Amniotic epithelial cell (primary cell): ENCODE data around the gene GNAI1.

Source experiments
- DNase-seq: peaks from one replicate; pipeline ENCODE4 v3.0.0-alpha.2; 2010; ENCODE audit warnings: low read depth

GNAI1 gene

GRCh38 chr7:80213814-80214213 is 79.2 kb downstream of the GNAI1 start:
- DNase-seq = no peak

GRCh38 chr7:80215734-80216133 is 81.1 kb downstream of the GNAI1 start:
- DNase-seq = no peak

GRCh38 chr7:80216996-80217842 is 82.6 kb downstream of the GNAI1 start:
- no peak for DNase-seq

GRCh38 chr7:80218723-80219122 is 84.1 kb downstream of the GNAI1 start:
- DNase-seq = peak; percentile 84

GRCh38 chr7:80220022-80220634 is 85.5 kb downstream of the GNAI1 start:
- DNase-seq = no peak

- DNase-seq = no peak
Observed at GRCh38 chr7:80224415-80224814, 89.8 kb downstream of the GNAI1 start.

- no peak for DNase-seq
Observed at GRCh38 chr7:80225361-80225760, 90.7 kb downstream of the GNAI1 start.

- no peak for DNase-seq
Observed at GRCh38 chr7:80226629-80227028, 92.0 kb downstream of the GNAI1 start.

GRCh38 chr7:80230327-80230726 is 95.7 kb downstream of the GNAI1 start:
- peak; percentile 31 for DNase-seq

GRCh38 chr7:80231707-80232106 is 97.1 kb downstream of the GNAI1 start:
- DNase-seq = peak; percentile 81

GRCh38 chr7:80232979-80233724 is 98.5 kb downstream of the GNAI1 start:
- no peak for DNase-seq

GRCh38 chr7:80235334-80235733 is 100.7 kb downstream of the GNAI1 start:
- DNase-seq = no peak

GRCh38 chr7:80236681-80237080 is 102.0 kb downstream of the GNAI1 start:
- DNase-seq = no peak

GRCh38 chr7:80240265-80241025 is 105.8 kb downstream of the GNAI1 start:
- no peak for DNase-seq

- no peak for DNase-seq
Observed at GRCh38 chr7:80241671-80242070, 107.0 kb downstream of the GNAI1 start.

- DNase-seq = no peak
Observed at GRCh38 chr7:80243425-80243824, 108.8 kb downstream of the GNAI1 start.

- DNase-seq = peak; percentile 58
Observed at GRCh38 chr7:80244206-80244916, 109.7 kb downstream of the GNAI1 start.

- DNase-seq = no peak
Observed at GRCh38 chr7:80247144-80247543, 112.5 kb downstream of the GNAI1 start.

- no peak for DNase-seq
Observed at GRCh38 chr7:80247891-80248290, 113.3 kb downstream of the GNAI1 start.

- no peak for DNase-seq
Observed at GRCh38 chr7:80249184-80249583, 114.6 kb downstream of the GNAI1 start.

GRCh38 chr7:80249619-80250295 is 115.1 kb downstream of the GNAI1 start:
- peak; percentile 94 for DNase-seq
